Putamen (tissue), 1 donor: Measurements from ENCODE around the gene JAKMIP3.
A peak's percentile ranks its signal among the peaks of the same experiment; 100 is the strongest.

Experiments used
- DNase-seq: peaks from one replicate; pipeline ENCODE4 v3.0.0-alpha.2; 2016; ENCODE audit warnings: low spot score

JAKMIP3 gene

GRCh38 chr10:132065491-132066105 lies at the start of gene JAKMIP3:
JAKMIP3 (plus strand) TSS chr10:132065946; CDS start chr10:132104809, 38,863 bp downstream.
- DNase-seq, result peak; percentile 85

- DNase-seq, result no peak
Measured at GRCh38 chr10:132016514-132016913, 49.2 kb upstream of the JAKMIP3 start.

- no peak for DNase-seq
Measured at GRCh38 chr10:132018446-132018845, 47.3 kb upstream of the JAKMIP3 start.

- DNase-seq, result no peak
Measured at GRCh38 chr10:132019366-132019765, 46.4 kb upstream of the JAKMIP3 start.

GRCh38 chr10:132020456-132020855 lies 45.3 kb upstream of the JAKMIP3 start:
- no peak for DNase-seq

- no peak for DNase-seq
Measured at GRCh38 chr10:132021046-132021445, 44.7 kb upstream of the JAKMIP3 start.

GRCh38 chr10:132021504-132022143 lies 44.1 kb upstream of the JAKMIP3 start:
- no peak for DNase-seq

- no peak for DNase-seq
Measured at GRCh38 chr10:132022241-132022640, 43.5 kb upstream of the JAKMIP3 start.

- DNase-seq, result peak; percentile 64
Measured at GRCh38 chr10:132023092-132023811, 42.5 kb upstream of the JAKMIP3 start.

- DNase-seq, result no peak
Measured at GRCh38 chr10:132027423-132027983, 38.2 kb upstream of the JAKMIP3 start.

GRCh38 chr10:132028706-132029105 lies 37.0 kb upstream of the JAKMIP3 start:
- no peak for DNase-seq

GRCh38 chr10:132030898-132031463 lies 34.8 kb upstream of the JAKMIP3 start:
- DNase-seq, result no peak

GRCh38 chr10:132033632-132034031 lies 32.1 kb upstream of the JAKMIP3 start:
- no peak for DNase-seq

GRCh38 chr10:132035476-132035875 lies 30.3 kb upstream of the JAKMIP3 start:
- DNase-seq, result no peak

- peak; percentile 26 for DNase-seq
Measured at GRCh38 chr10:132036153-132036886, 29.4 kb upstream of the JAKMIP3 start.

GRCh38 chr10:132036887-132037675 lies 28.7 kb upstream of the JAKMIP3 start:
- DNase-seq, result peak; percentile 67

- no peak for DNase-seq
Measured at GRCh38 chr10:132037676-132037975, 28.1 kb upstream of the JAKMIP3 start.

GRCh38 chr10:132039371-132039770 lies 26.4 kb upstream of the JAKMIP3 start:
- DNase-seq, result no peak

GRCh38 chr10:132040046-132040445 lies 25.7 kb upstream of the JAKMIP3 start:
- DNase-seq, result no peak

- DNase-seq, result no peak
Measured at GRCh38 chr10:132041340-132041739, 24.4 kb upstream of the JAKMIP3 start.
